HFFc6 (cell line): ENCODE measurements around the gene GALNT16. TPM values are rescaled to one million over a fixed set of nuclear protein-coding genes. Genes with fewer than 3 reads are reported as not detected.

Experiments
- DNase-seq: peaks from one replicate; pipeline ENCODE4 v3.0.0-alpha.2; 2018
- H3K27ac Mint-ChIP-seq: 2 replicates; pipeline ENCODE4 v1.8.0; 2020; ENCODE audit warnings: mild to moderate bottlenecking, mixed read lengths
- H3K27me3 Mint-ChIP-seq: 2 replicates; pipeline ENCODE4 v1.8.0; 2021; ENCODE audit warnings: mild to moderate bottlenecking, moderate library complexity, mixed read lengths; ENCODE audit not compliant: insufficient read depth
- H3K36me3 Mint-ChIP-seq: 2 replicates; pipeline ENCODE4 v1.8.0; 2021; ENCODE audit warnings: low read depth, mixed read lengths
- H3K4me1 Mint-ChIP-seq: 2 replicates; pipeline ENCODE4 v1.8.0; 2020; ENCODE audit warnings: low read depth, mixed read lengths
- H3K4me3 Mint-ChIP-seq: 2 replicates; pipeline ENCODE4 v1.8.0; 2020; ENCODE audit warnings: mild to moderate bottlenecking, moderate library complexity, mixed read lengths
- H3K9me3 Mint-ChIP-seq: 2 replicates; pipeline ENCODE4 v1.8.0; 2020; ENCODE audit warnings: mild to moderate bottlenecking, mixed read lengths
- total RNA-seq, 6 experiments: library from RNA; stranded (reverse); fragmentation: NEBNext Ultra II Directional; extraction: Animal tissue kit (Norgen Biotek cat#: 25700); gene quantifications; 2 replicates in 1 of 6; 3 replicates in 5 of 6; pipeline ENCODE4 v1.2.3, GENCODE V29; 2021
- TF ChIP-seq, protein P1 (sequence below): fragments of 200-600 bp; sonication (generic); IDR thresholded peaks from 2 replicates; pipeline ENCODE4 v1.5.0; 2021; ENCODE audit warnings: antibody characterized with exemption, mild to moderate bottlenecking

GALNT16 gene
- total RNA-seq, 6 experiments from 2014 or later = 0.11 to 0.38 (median 0.24) TPM

DNA sequence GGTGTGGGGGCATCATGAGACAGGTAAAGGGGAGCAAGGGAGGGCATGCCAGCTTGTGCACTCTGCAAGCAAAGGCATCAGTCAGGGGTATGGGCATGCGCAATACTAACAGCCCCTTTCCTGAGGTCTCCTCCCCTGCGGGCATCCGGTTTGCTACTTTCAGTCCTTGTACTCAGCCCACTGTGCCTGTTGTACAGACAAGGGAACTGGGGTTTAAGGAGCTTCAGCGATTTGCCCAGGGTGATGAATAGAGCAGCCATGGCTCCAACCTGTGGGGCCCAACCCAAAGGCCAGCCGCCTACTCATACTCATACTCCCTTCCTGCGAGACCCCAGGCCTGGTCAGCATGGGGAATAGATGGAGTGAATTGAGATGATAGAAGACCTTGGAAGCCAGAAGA is 66.7 kb downstream of the GALNT16 start:
- H3K4me3 Mint-ChIP-seq = no peak overlapping the region
- DNase-seq = no peak
- H3K4me1 Mint-ChIP-seq = peaks cover 8% of the 10 kb centered on the region; the same call in 1 of the 2 replicates
- H3K9me3 Mint-ChIP-seq = no peaks in the 10 kb centered on the region
- TF ChIP-seq, protein P1, sequence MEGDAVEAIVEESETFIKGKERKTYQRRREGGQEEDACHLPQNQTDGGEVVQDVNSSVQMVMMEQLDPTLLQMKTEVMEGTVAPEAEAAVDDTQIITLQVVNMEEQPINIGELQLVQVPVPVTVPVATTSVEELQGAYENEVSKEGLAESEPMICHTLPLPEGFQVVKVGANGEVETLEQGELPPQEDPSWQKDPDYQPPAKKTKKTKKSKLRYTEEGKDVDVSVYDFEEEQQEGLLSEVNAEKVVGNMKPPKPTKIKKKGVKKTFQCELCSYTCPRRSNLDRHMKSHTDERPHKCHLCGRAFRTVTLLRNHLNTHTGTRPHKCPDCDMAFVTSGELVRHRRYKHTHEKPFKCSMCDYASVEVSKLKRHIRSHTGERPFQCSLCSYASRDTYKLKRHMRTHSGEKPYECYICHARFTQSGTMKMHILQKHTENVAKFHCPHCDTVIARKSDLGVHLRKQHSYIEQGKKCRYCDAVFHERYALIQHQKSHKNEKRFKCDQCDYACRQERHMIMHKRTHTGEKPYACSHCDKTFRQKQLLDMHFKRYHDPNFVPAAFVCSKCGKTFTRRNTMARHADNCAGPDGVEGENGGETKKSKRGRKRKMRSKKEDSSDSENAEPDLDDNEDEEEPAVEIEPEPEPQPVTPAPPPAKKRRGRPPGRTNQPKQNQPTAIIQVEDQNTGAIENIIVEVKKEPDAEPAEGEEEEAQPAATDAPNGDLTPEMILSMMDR = no peak
- H3K27ac Mint-ChIP-seq = no peak overlapping the region
- peaks cover 34% of the 10 kb centered on the region for H3K27me3 Mint-ChIP-seq
- no peaks in the 10 kb centered on the region for H3K36me3 Mint-ChIP-seq

DNA sequence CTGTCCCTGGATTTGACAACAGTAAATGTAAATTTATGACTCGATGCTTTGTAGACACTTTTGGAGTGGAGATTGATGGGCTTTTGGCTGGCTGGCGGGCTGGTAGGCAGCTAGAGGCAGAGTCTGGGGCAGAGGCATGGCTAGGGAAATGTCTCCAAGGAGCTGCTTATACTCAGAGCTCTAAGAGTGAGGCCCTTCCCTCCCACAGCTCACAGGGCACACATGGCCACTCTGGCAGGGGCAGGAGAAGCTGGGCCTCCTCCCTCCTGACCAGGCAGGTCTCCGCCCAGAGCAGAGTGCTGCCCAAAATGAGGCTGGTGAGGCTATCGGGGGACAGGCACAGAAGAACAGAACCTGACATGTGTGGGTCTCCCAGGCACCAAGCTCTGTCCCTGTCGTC is 67.5 kb downstream of the GALNT16 start:
- Mint-ChIP-seq H3K27ac (no peak overlapping the region), H3K4me1 (peaks cover 8% of the 10 kb centered on the region; the same call in 1 of the 2 replicates), H3K36me3 (no peaks in the 10 kb centered on the region), H3K4me3 (no peak overlapping the region), H3K27me3 (peaks cover 38% of the 10 kb centered on the region), H3K9me3 (no peaks in the 10 kb centered on the region)
- TF ChIP-seq, protein P1 = no peak
- no peak for DNase-seq

DNA sequence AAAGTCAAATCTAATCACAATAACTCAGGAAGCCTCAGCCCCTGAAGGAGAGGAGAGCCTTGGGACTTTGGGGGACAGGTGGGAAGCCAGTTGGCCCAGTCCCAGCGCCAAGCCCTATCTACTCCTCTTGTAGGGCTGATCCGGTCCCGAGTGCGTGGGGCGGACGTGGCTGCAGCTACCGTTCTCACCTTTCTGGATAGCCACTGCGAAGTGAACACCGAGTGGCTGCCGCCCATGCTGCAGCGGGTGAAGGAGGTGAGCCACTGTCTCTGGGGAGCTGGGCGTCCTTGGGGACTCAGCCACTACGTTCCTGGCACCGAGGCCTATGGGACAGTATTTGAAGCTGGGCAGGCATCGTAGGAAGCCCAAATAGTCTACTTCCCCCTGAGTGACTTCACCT is 68.4 kb downstream of the GALNT16 start:
- Mint-ChIP-seq H3K27ac (no peak overlapping the region), H3K9me3 (no peaks in the 10 kb centered on the region), H3K4me3 (no peak overlapping the region), H3K27me3 (peaks cover 39% of the 10 kb centered on the region), H3K4me1 (peaks cover 8% of the 10 kb centered on the region; the same call in 1 of the 2 replicates), H3K36me3 (no peaks in the 10 kb centered on the region)
- DNase-seq = no peak
- TF ChIP-seq, protein P1 = no peak

DNA sequence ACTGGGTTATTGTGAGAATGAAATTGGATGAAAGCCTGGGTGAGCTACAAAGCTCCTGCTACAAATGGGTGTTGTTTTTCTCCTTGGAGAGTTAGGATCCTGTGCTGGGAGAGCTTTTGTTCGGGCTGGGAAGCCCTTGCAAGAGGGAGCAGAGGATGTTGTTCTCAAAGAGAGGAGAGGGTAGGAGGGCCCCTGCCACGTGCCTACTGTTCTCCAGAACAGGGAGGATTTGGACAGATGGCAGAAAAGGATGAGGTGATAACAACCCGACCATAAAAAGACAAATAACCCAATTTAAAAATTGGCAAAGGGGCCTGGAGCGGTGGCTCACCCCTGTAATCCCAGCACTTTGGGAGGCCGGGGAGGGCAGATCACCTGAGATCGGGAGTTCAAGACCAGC is 68.8 kb downstream of the GALNT16 start:
- no peak for DNase-seq
- Mint-ChIP-seq H3K4me1 (peaks cover 8% of the 10 kb centered on the region; the same call in 1 of the 2 replicates), H3K27me3 (peaks cover 38% of the 10 kb centered on the region), H3K36me3 (no peaks in the 10 kb centered on the region), H3K9me3 (no peaks in the 10 kb centered on the region), H3K4me3 (no peak overlapping the region), H3K27ac (no peak overlapping the region)
- TF ChIP-seq, protein P1 = no peak

DNA sequence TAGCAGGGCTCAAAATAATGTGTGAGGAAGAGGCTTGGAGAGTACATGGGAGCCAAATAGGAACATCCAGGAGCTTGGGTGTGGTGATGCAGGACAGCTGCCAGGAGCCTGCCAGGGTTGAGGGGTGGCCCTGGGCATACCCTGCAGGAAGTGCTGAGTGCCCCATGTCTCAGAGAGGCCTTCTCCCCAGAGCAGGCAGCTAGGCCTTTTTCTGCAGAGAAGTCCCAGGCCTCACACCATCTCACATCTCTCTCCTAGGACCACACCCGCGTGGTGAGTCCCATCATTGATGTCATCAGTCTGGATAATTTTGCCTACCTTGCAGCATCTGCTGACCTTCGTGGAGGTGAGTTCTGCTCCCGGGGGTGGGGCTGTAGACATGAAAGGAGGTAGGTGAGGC is 71.2 kb downstream of the GALNT16 start:
- TF ChIP-seq, protein P1 = no peak
- Mint-ChIP-seq H3K36me3 (no peaks in the 10 kb centered on the region), H3K4me1 (peaks cover 8% of the 10 kb centered on the region; the same call in 1 of the 2 replicates), H3K27ac (no peak overlapping the region), H3K9me3 (no peaks in the 10 kb centered on the region), H3K27me3 (peaks cover 47% of the 10 kb centered on the region), H3K4me3 (no peak overlapping the region)
- DNase-seq = no peak
